H9 (cell line): Measurements from ENCODE around the gene ITPRID2. TPM values are rescaled to one million over a fixed set of nuclear protein-coding genes. Genes with fewer than 3 reads are reported as not detected.

Source experiments
- DNase-seq: peaks from one replicate; pipeline ENCODE4 v3.0.0-alpha.2; 2017
- H2AFZ ChIP-seq: one replicate; pipeline ENCODE4 v1.6.1; 2013; ENCODE audit warnings: mild to moderate bottlenecking, low read length, control low read depth, moderate library complexity
- H2AK5ac ChIP-seq: 2 replicates; pipeline ENCODE4 v1.6.1; 2013; ENCODE audit warnings: low read length, control low read depth, mixed read lengths; ENCODE audit not compliant: insufficient read length
- H2BK120ac ChIP-seq: one replicate; pipeline ENCODE4 v1.6.1; 2013; ENCODE audit warnings: low read depth, mild to moderate bottlenecking, low read length, control low read depth, inconsistent platforms; ENCODE audit not compliant: poor library complexity, severe bottlenecking
- H2BK12ac ChIP-seq: 2 replicates; pipeline ENCODE4 v1.6.1; 2013; ENCODE audit warnings: low read length, control low read depth, mixed read lengths, low read depth; ENCODE audit not compliant: insufficient read length
- H2BK15ac ChIP-seq: 2 replicates; pipeline ENCODE4 v1.6.1; 2013; ENCODE audit warnings: low read depth, low read length, control low read depth
- H2BK20ac ChIP-seq: one replicate; pipeline ENCODE4 v1.6.1; 2013; ENCODE audit warnings: low read depth, mild to moderate bottlenecking, low read length, control low read depth, inconsistent platforms; ENCODE audit not compliant: poor library complexity, severe bottlenecking
- H2BK5ac ChIP-seq: 2 replicates; pipeline ENCODE4 v1.6.1; 2013; ENCODE audit warnings: low read length, control low read depth, mixed read lengths; ENCODE audit not compliant: insufficient read length
- H3K14ac ChIP-seq: 2 replicates; pipeline ENCODE4 v1.6.1; 2013; ENCODE audit warnings: low read length, control low read depth; ENCODE audit not compliant: insufficient read depth
- H3K18ac ChIP-seq: 2 replicates; pipeline ENCODE4 v1.6.1; 2013; ENCODE audit warnings: low read depth, mild to moderate bottlenecking, mixed read lengths, low read length, control low read depth; ENCODE audit not compliant: insufficient read length
- H3K23ac ChIP-seq: 2 replicates; pipeline ENCODE4 v1.6.1; 2013; ENCODE audit warnings: low read length, control low read depth, mixed read lengths, low read depth; ENCODE audit not compliant: insufficient read length
- H3K23me2 ChIP-seq: 2 replicates; pipeline ENCODE4 v1.6.1; 2013; ENCODE audit warnings: low read depth, mild to moderate bottlenecking, mixed read lengths, low read length, control low read depth; ENCODE audit not compliant: insufficient read length, poor library complexity, severe bottlenecking
- H3K27ac ChIP-seq: 2 replicates; pipeline ENCODE4 v1.5.1; 2013; ENCODE audit warnings: low read length, control low read depth, mixed read lengths, low read depth; ENCODE audit not compliant: insufficient read length
- H3K27me3 ChIP-seq: 2 replicates; pipeline ENCODE4 v1.6.1; 2013; ENCODE audit warnings: low read length, control low read depth, inconsistent platforms; ENCODE audit not compliant: insufficient read depth
- H3K4ac ChIP-seq: 2 replicates; pipeline ENCODE4 v1.6.1; 2013; ENCODE audit warnings: low read depth, mild to moderate bottlenecking, control low read depth, inconsistent platforms, low read length, moderate library complexity
- H3K4me1 ChIP-seq: 2 replicates; pipeline ENCODE4 v1.6.1; 2013; ENCODE audit warnings: low read length, control low read depth, inconsistent platforms; ENCODE audit not compliant: insufficient read depth
- H3K4me2 ChIP-seq: 2 replicates; pipeline ENCODE4 v1.6.1; 2013; ENCODE audit warnings: low read length, control low read depth, mixed read lengths; ENCODE audit not compliant: insufficient read length, insufficient read depth
- H3K56ac ChIP-seq: 2 replicates; pipeline ENCODE4 v1.6.1; 2013; ENCODE audit warnings: low read depth, mild to moderate bottlenecking, mixed read lengths, low read length, control low read depth; ENCODE audit not compliant: insufficient read length
- H3K79me1 ChIP-seq: 2 replicates; pipeline ENCODE4 v1.6.1; 2013; ENCODE audit warnings: low read depth, mild to moderate bottlenecking, moderate library complexity, low read length, control low read depth, inconsistent platforms; ENCODE audit not compliant: insufficient read depth, poor library complexity, severe bottlenecking
- H3K79me2 ChIP-seq: 2 replicates; pipeline ENCODE4 v1.6.1; 2013; ENCODE audit warnings: low read length, control low read depth, inconsistent platforms; ENCODE audit not compliant: insufficient read depth
- H3K9ac ChIP-seq: 2 replicates; pipeline ENCODE4 v1.6.1; 2013; ENCODE audit warnings: low read length, control low read depth, mixed read lengths; ENCODE audit not compliant: insufficient read length; ENCODE audit errors: extremely low read depth
- H3K9me3 ChIP-seq: one replicate; pipeline ENCODE4 v1.6.1; 2013; ENCODE audit warnings: low read depth, low read length, inconsistent platforms; ENCODE audit not compliant: control insufficient read depth
- H3T11ph ChIP-seq: one replicate; pipeline ENCODE4 v1.6.1; 2013; ENCODE audit warnings: mild to moderate bottlenecking, low read length, control low read depth, inconsistent platforms
- H4K20me1 ChIP-seq: one replicate; pipeline ENCODE4 v1.6.1; 2013; ENCODE audit not compliant: control insufficient read depth, insufficient read length, insufficient read depth
- H4K5ac ChIP-seq: 2 replicates; pipeline ENCODE4 v1.6.1; 2013; ENCODE audit warnings: low read depth, mild to moderate bottlenecking, mixed read lengths, low read length, control low read depth; ENCODE audit not compliant: insufficient read length
- H4K8ac ChIP-seq: replicated peaks from 2 replicates; pipeline ENCODE4 v1.6.1; 2013; ENCODE audit warnings: low read length, control low read depth, mixed read lengths, low read depth; ENCODE audit not compliant: insufficient read length
- H4K91ac ChIP-seq: 2 replicates; pipeline ENCODE4 v1.6.1; 2013; ENCODE audit warnings: low read depth, mild to moderate bottlenecking, moderate library complexity, mixed read lengths, low read length, control low read depth; ENCODE audit not compliant: insufficient read length
- H3K27ac Mint-ChIP-seq, 3 experiments: 2 replicates in 2 of 3; 3 replicates in 1 of 3; pipeline ENCODE4 v1.8.0; 2020 to 2021; ENCODE audit warnings: mixed read lengths in 3 of 3, mild to moderate bottlenecking in 1 of 3, moderate library complexity in 1 of 3
- H3K27me3 Mint-ChIP-seq: 2 replicates; pipeline ENCODE4 v1.8.0; 2021; ENCODE audit warnings: low read depth, mild to moderate bottlenecking, moderate library complexity, mixed read lengths
- H3K36me3 Mint-ChIP-seq, 3 experiments: 2 replicates in 2 of 3; 3 replicates in 1 of 3; pipeline ENCODE4 v1.8.0; 2020 to 2021; ENCODE audit warnings: low read depth in 3 of 3, mixed read lengths in 3 of 3; ENCODE audit not compliant: insufficient read depth in 1 of 3
- H3K4me1 Mint-ChIP-seq, 2 experiments: 2 replicates each; pipeline ENCODE4 v1.8.0; 2020; ENCODE audit warnings: mixed read lengths in 2 of 2
- H3K4me3 Mint-ChIP-seq, 2 experiments: 2 replicates in 1 of 2; 3 replicates in 1 of 2; pipeline ENCODE4 v1.8.0; 2020 to 2021; ENCODE audit warnings: mild to moderate bottlenecking in 2 of 2, mixed read lengths in 2 of 2, moderate library complexity in 1 of 2
- H3K9me3 Mint-ChIP-seq, 2 experiments: 2 replicates in 1 of 2; 3 replicates in 1 of 2; pipeline ENCODE4 v1.8.0; 2020; ENCODE audit warnings: mild to moderate bottlenecking in 2 of 2, mixed read lengths in 2 of 2, moderate library complexity in 1 of 2
- CTCF ChIP-seq: fragments of 200-600 bp; sonication (generic); conservative IDR thresholded peaks from 3 replicates; pipeline ENCODE4 v1.8.0; 2021; ENCODE audit warnings: antibody characterized with exemption, mild to moderate bottlenecking
- WGBS: extraction: QIAGEN DNeasy Blood & Tissue Kit; methylation state at CpG from one replicate; pipeline ENCODE4 v1.1.7; 2013; ENCODE audit warnings: missing lambda C conversion rate, low lambda C conversion rate, mixed read lengths; ENCODE audit not compliant: insufficient read length; ENCODE audit errors: extremely low coverage; 5-methylcytosine and 5-hydroxymethylcytosine counted together
- total RNA-seq: library from RNA; stranded (reverse); gene quantifications from 2 replicates; pipeline ENCODE4 v1.2.1, GENCODE V29; 2021

Gene ITPRID2
- total RNA-seq, 1 experiment from 2014 or later: 12.0 TPM

GRCh38 chr2:181944164-181944913 is 52.8 kb downstream of the ITPRID2 start:
- DNase-seq: no peak
- H3K4ac ChIP-seq: no peak overlapping the region
- no peak overlapping the region for H3K4me2 ChIP-seq
- whole genome bisulfite sequencing: no CpG with 5 or more reads among the region's 5 CpGs
- H3K4me1 ChIP-seq: no peaks in the 10 kb centered on the region; the same call in 1 of the 2 replicates
- no peaks in the 10 kb centered on the region for H4K20me1 ChIP-seq
- Mint-ChIP-seq H3K9me3 (no peaks in the 10 kb centered on the region), H3K27ac (no peak overlapping the region), H3K4me3 (no peak overlapping the region), H3K4me1 (peaks cover 0 to 7% of the 10 kb centered on the region in 2 experiments; a peak in 1 of 4 replicates), H3K27me3 (no peaks in the 10 kb centered on the region), H3K36me3 (no peaks in the 10 kb centered on the region)
- H3K56ac ChIP-seq: no peak overlapping the region
- no peaks in the 10 kb centered on the region for H3K27me3 ChIP-seq
- no peak overlapping the region for H2BK20ac ChIP-seq
- no peak overlapping the region for H2BK15ac ChIP-seq
- H3K14ac ChIP-seq: no peak overlapping the region
- H3T11ph ChIP-seq: no peak overlapping the region
- no peaks in the 10 kb centered on the region for H3K79me1 ChIP-seq
- H2AK5ac ChIP-seq: no peak overlapping the region
- H3K18ac ChIP-seq: no peak overlapping the region
- no peak overlapping the region for H4K8ac ChIP-seq
- no peaks in the 10 kb centered on the region for H3K23me2 ChIP-seq
- H2AFZ ChIP-seq: no peak overlapping the region
- H3K27ac ChIP-seq: no peak overlapping the region
- no peak overlapping the region for H2BK12ac ChIP-seq
- H2BK5ac ChIP-seq: no peak overlapping the region
- no peak overlapping the region for H3K9ac ChIP-seq
- no peaks in the 10 kb centered on the region for H3K9me3 ChIP-seq
- H4K5ac ChIP-seq: no peak overlapping the region
- H2BK120ac ChIP-seq: no peak overlapping the region
- no peak for TF ChIP-seq CTCF
- no peaks in the 10 kb centered on the region for H3K79me2 ChIP-seq
- H3K23ac ChIP-seq: no peak overlapping the region
- no peak overlapping the region for H4K91ac ChIP-seq
